Stomach (tissue), 9 donors: ENCODE results near the gene METTL6. TPM values are rescaled to one million over a fixed set of nuclear protein-coding genes. Genes with fewer than 3 reads are reported as not detected.
"Not testable (repeated sequence)": the region's sequence is repeated elsewhere in the genome, so short reads cannot be mapped to it uniquely, and the experiment has no call there.

ENCODE experiments used
- DNase-seq, 2 donors: peaks; one replicate each; pipeline versions ENCODE4 v3.0.0 to v3.0.0-alpha.2; 2013 to 2019
- H3K27ac ChIP-seq, 5 donors: fragments of 200-600 bp in 4 of 5; sonication (generic) in 4 of 5; one replicate each; pipeline ENCODE4 v1.5.1; 2013 to 2019; ENCODE audit warnings: mild to moderate bottlenecking in 1 of 5, moderate library complexity in 1 of 5
- H3K27me3 ChIP-seq, 3 donors: fragments of 200-600 bp; sonication (generic); one replicate each; pipeline ENCODE4 v1.5.1; 2017 to 2019; ENCODE audit warnings: mixed run types in 1 of 3
- H3K36me3 ChIP-seq, 4 donors: fragments of 200-600 bp; sonication (generic); 1 replicate in 3 of 4; 2 replicates in 1 of 4; pipeline ENCODE4 v1.5.1; 2016 to 2019
- H3K4me1 ChIP-seq, 4 donors: fragments of 200-600 bp; sonication (generic); one replicate each; pipeline ENCODE4 v1.5.1; 2016 to 2019
- H3K4me3 ChIP-seq, 4 donors: fragments of 200-600 bp; sonication (generic) in 3 of 4; one replicate each; pipeline ENCODE4 v1.5.1; 2016 to 2019; ENCODE audit warnings: mild to moderate bottlenecking in 1 of 4
- H3K9me3 ChIP-seq, 4 donors: fragments of 200-600 bp; sonication (generic); one replicate each; pipeline ENCODE4 v1.5.1; 2016 to 2019
- EP300 ChIP-seq: sonication (generic); formaldehyde crosslinking; IDR thresholded peaks from one replicate; pipeline ENCODE4 v1.6.1; 2017; ENCODE audit warnings: antibody characterized with exemption
- POLR2A ChIP-seq, 4 donors: fragments of 450-650 bp; IDR thresholded peaks; one replicate each; pipeline ENCODE4 v1.6.1; 2016; ENCODE audit warnings: antibody characterized with exemption in 4 of 4, control low read depth in 2 of 4, mild to moderate bottlenecking in 1 of 4, moderate library complexity in 1 of 4
- POLR2AphosphoS5 ChIP-seq, 3 donors: sonication (generic); formaldehyde crosslinking; IDR thresholded peaks; one replicate each; pipeline ENCODE4 v1.6.1; 2016; ENCODE audit warnings: antibody characterized with exemption in 3 of 3
- WGBS, 5 donors: extraction: QIAGEN DNeasy Blood & Tissue Kit in 3 of 5; methylation state at CpG; one replicate each; pipeline versions ENCODE4 v1.1.5 to v1.1.7; 2013 to 2018; 5-methylcytosine and 5-hydroxymethylcytosine counted together
- intact Hi-C: fragments of 100-400 bp; cut with DNase I; formaldehyde crosslinking; loops from one replicate; pipeline ENCODE4 v1.15.1; 2023; ENCODE audit warnings: low total_unique reads
- polyA plus RNA-seq, 3 donors: library from polyadenylated mRNA; stranded (reverse); fragments of 200-250 nt; gene quantifications; one replicate each; pipeline ENCODE4 v1.2.3, GENCODE V29; 2013
- total RNA-seq, 5 donors: library from RNA; depleted of rRNA; stranded (reverse); fragments of >200 nt; gene quantifications; one replicate each; pipeline versions ENCODE4 v1.1.0 to v1.2.3, GENCODE V29; 2014 to 2016
- TF ChIP-seq, protein P1 (sequence below), 7 experiments: fragments of 450-650 bp in 4 of 7; fragments of 200-600 bp in 3 of 7; sonication (generic) in 3 of 7; IDR thresholded peaks; one replicate each; pipeline ENCODE4 v1.5.1; 2016 to 2019; ENCODE audit warnings: antibody characterized with exemption in 7 of 7, control low read depth in 2 of 7, mild to moderate bottlenecking in 1 of 7
- donor health status: healthy with polysubstance abuse.
- donor health status: Bipolar disorder and iron deficiency.
- donor health status: healthy.

Gene METTL6
- total and polyA plus RNA-seq, 8 donors: 0.29 to 35.8 (median 6.9) TPM

DNA sequence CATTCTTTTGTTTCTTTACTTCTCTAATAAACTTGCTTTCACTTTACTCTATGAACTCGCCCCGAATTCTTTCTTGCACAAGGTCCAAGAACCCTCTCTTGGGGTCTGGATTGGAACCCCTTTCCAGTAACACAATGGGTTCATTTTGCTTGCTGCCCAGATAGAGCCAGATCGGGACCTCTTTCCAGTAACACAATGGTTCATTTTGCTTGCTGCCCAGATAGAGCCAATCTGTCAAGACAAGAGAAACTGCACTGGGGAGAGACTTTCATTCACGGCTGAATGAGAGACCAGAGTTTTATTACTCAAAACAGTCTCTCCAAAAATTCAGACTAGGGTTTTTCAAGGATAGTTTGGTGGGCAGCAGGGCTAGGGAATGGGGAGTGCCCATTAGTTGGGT lies 25.4 kb downstream of the METTL6 start:
- peaks cover 0 to 5% (median 0%) of the 10 kb centered on the region in 4 donors for H3K9me3 ChIP-seq
- 79 to 89% (median 87%) methylated on average over 4 of the region's 4 CpGs for WGBS, 5 donors
- TF ChIP-seq, protein P1, sequence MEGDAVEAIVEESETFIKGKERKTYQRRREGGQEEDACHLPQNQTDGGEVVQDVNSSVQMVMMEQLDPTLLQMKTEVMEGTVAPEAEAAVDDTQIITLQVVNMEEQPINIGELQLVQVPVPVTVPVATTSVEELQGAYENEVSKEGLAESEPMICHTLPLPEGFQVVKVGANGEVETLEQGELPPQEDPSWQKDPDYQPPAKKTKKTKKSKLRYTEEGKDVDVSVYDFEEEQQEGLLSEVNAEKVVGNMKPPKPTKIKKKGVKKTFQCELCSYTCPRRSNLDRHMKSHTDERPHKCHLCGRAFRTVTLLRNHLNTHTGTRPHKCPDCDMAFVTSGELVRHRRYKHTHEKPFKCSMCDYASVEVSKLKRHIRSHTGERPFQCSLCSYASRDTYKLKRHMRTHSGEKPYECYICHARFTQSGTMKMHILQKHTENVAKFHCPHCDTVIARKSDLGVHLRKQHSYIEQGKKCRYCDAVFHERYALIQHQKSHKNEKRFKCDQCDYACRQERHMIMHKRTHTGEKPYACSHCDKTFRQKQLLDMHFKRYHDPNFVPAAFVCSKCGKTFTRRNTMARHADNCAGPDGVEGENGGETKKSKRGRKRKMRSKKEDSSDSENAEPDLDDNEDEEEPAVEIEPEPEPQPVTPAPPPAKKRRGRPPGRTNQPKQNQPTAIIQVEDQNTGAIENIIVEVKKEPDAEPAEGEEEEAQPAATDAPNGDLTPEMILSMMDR (IDR thresholded peaks at IDR 0.05): no peak
- TF ChIP-seq EP300 (no peak), POLR2AphosphoS5 (IDR thresholded peaks at IDR 0.05) (no peak)
- H3K4me3 ChIP-seq: no peak overlapping the region
- H3K4me1 ChIP-seq: no peaks in the 10 kb centered on the region
- H3K36me3 ChIP-seq: peaks cover 0 to 6% (median 2%) of the 10 kb centered on the region in 4 donors
- no peak for DNase-seq
- intact Hi-C loops: no loop called here
- H3K27me3 ChIP-seq: no peaks in the 10 kb centered on the region
- H3K27ac ChIP-seq: no peak overlapping the region

DNA sequence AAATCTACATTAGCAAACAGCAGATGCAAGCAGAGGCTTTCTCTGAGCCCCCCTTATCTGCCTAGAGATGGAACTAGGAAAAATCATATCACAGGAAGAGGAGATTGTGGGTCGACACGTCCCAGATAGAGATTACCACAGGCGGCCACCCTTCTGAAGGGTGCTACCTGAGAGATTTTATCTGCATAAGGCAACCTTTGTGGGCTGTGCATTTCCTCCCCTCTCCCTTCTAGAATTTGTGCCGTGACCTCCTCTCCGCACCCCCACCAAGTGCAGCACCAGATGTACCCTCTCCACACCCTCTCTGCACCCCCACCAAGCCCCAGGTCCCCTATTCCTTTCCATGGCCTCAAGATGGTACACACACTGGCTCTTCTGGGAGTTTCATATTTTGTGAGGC lies 27.4 kb downstream of the METTL6 start:
- no peak for DNase-seq
- Histone ChIP-seq H3K9me3 (peaks cover 0 to 6% (median 0%) of the 10 kb centered on the region in 4 donors), H3K4me1 (no peaks in the 10 kb centered on the region), H3K27ac (no peak overlapping the region), H3K27me3 (no peaks in the 10 kb centered on the region), H3K4me3 (no peak overlapping the region), H3K36me3 (peaks cover 0 to 8% (median 3%) of the 10 kb centered on the region in 4 donors)
- TF ChIP-seq EP300: no peak
- no peak for TF ChIP-seq POLR2AphosphoS5 (IDR thresholded peaks at IDR 0.05)
- TF ChIP-seq, protein P1 (IDR thresholded peaks at IDR 0.05): no peak
- no peak for TF ChIP-seq POLR2A (IDR thresholded peaks at IDR 0.05)
- WGBS, 5 donors: 41 to 58% (median 52%) methylated on average over 5 of the region's 5 CpGs
- intact Hi-C loops: no loop called here

GRCh38 chr3:15398731-15399133 lies 28.6 kb downstream of the METTL6 start:
- intact Hi-C loops, H3K4me1 ChIP-seq, DNase-seq, H3K27me3 ChIP-seq, H3K27ac ChIP-seq, H3K36me3 ChIP-seq, H3K9me3 ChIP-seq, H3K4me3 ChIP-seq: not testable (repeated sequence)
- WGBS, 5 donors: 82 to 95% (median 94%) methylated on average over 3 of the region's 3 CpGs
- TF ChIP-seq, protein P1 (IDR thresholded peaks at IDR 0.05): peak in 2 of 7 experiments; percentile 29 to 36

- 82 to 97% (median 88%) methylated on average over 2 of the region's 2 CpGs for WGBS, 5 donors
- H3K4me3 ChIP-seq, H3K27me3 ChIP-seq, H3K4me1 ChIP-seq, DNase-seq, intact Hi-C loops, H3K9me3 ChIP-seq, H3K27ac ChIP-seq, H3K36me3 ChIP-seq: not testable (repeated sequence)
Measured at GRCh38 chr3:15393252-15393651, 34.1 kb downstream of the METTL6 start.

DNA sequence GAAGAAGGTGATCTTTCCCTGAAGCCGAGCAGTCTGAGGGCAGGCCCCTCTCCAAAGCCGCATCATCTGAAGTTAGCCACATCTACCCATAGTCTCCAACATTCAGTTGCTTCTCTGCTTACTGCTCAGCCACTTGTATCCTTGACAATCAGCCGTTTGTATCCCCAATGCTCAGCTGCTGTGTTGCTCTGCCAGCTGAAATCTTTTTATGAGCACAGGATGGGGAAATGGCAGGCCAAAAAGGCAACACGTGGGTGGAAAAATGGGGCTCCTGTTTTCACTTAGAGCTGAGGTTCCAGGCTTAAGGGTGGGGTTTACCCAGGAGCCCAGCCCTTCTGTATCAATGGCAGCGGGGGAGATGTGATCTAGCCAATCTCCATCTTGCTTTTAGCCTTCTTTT lies 36.3 kb downstream of the METTL6 start:
- intact Hi-C loops: no loop called here
- no peak for DNase-seq
- H3K9me3 ChIP-seq: peaks cover 0 to 13% (median 9%) of the 10 kb centered on the region in 4 donors
- TF ChIP-seq POLR2AphosphoS5 (IDR thresholded peaks at IDR 0.05) (no peak), POLR2A (IDR thresholded peaks at IDR 0.05) (no peak), EP300 (no peak)
- TF ChIP-seq, protein P1 (IDR thresholded peaks at IDR 0.05): no peak
- no peaks in the 10 kb centered on the region for H3K27me3 ChIP-seq
- no peak overlapping the region for H3K4me3 ChIP-seq
- H3K36me3 ChIP-seq: no peaks in the 10 kb centered on the region
- WGBS, 5 donors: 80 to 88% (median 82%) methylated on average over 5 of the region's 5 CpGs
- no peak overlapping the region for H3K27ac ChIP-seq
- H3K4me1 ChIP-seq: no peaks in the 10 kb centered on the region
